Left renal pelvis (tissue), 4 donors: ENCODE results near the gene MAS1L. TPM values are rescaled to one million over a fixed set of nuclear protein-coding genes. Genes with fewer than 3 reads are reported as not detected.

Source experiments
- polyA plus RNA-seq, 4 donors: library from polyadenylated mRNA; unstranded; fragments of 120-200 nt; gene quantifications; one replicate each; pipeline ENCODE4 v1.2.1, GENCODE V29; 2013; ENCODE audit not compliant: insufficient read length in 4 of 4

MAS1L gene
- polyA plus RNA-seq, 4 donors: not detected

Other genes starting within 250 kb of the MAS1L start
- under 1 TPM; 0.03 to 0.12 (median 0.04) TPM for gene OR14J1, start 186.3 kb downstream of the MAS1L start, polyA plus RNA-seq
- not detected for gene OR5V1, start 119.1 kb downstream of the MAS1L start, polyA plus RNA-seq
- not detected for gene OR12D3, start 112.7 kb downstream of the MAS1L start, polyA plus RNA-seq
- gene OR12D2, start 92.3 kb downstream of the MAS1L start, polyA plus RNA-seq: not detected
- gene OR12D1, start 73.0 kb downstream of the MAS1L start, polyA plus RNA-seq: not detected
- gene OR10C1, start 48.6 kb downstream of the MAS1L start, polyA plus RNA-seq: not detected
- not detected for gene OR11A1, start 30.9 kb downstream of the MAS1L start, polyA plus RNA-seq
- not detected for gene OR2H1, start 30.8 kb downstream of the MAS1L start, polyA plus RNA-seq
- gene UBD, start 71.8 kb upstream of the MAS1L start, polyA plus RNA-seq: 1 to 10 TPM in 1 of 4 donors, under 1 TPM in 3; 0.48 to 2.0 (median 0.74) TPM
- gene OR2H2, start 97.2 kb upstream of the MAS1L start, polyA plus RNA-seq: under 1 TPM; 0.16 to 0.25 (median 0.21) TPM
- 100 to 1,000 TPM in 1 of 4 donors, 10 to 100 TPM in 3; 54.1 to 108 (median 81.6) TPM for gene GABBR1, start 145.2 kb upstream of the MAS1L start, polyA plus RNA-seq
- not detected for gene MOG, start 169.1 kb upstream of the MAS1L start, polyA plus RNA-seq
- under 1 TPM in 2 of 4 donors, not detected in 2; 0.20 to 0.26 TPM for gene ZFP57, start 193.2 kb upstream of the MAS1L start, polyA plus RNA-seq
- gene HLA-F, start 235.5 kb upstream of the MAS1L start, polyA plus RNA-seq: 1 to 10 TPM; 4.9 to 8.4 (median 5.9) TPM